H1 (cell line): ENCODE measurements around the gene PROM2. TPM values are rescaled to one million over a fixed set of nuclear protein-coding genes. Genes with fewer than 3 reads are reported as not detected.

Source experiments
- CTCF ChIA-PET: fragments of 300-600 bp; sonication (Branson Sonifier 250); formaldehyde crosslinking; loops from one replicate; lab custom pipeline; 2021; ENCODE audit not compliant: partially characterized antibody; lab: Charles Lee
- POLR2A ChIA-PET: fragments of 300-600 bp; sonication (Branson Sonifier 250); formaldehyde crosslinking; loops from one replicate; lab custom pipeline; 2021; ENCODE audit warnings: inconsistent platforms; ENCODE audit not compliant: partially characterized antibody; lab: Charles Lee
- DNase-seq, 2 experiments: peaks; one replicate each; pipeline versions ENCODE4 v3.0.0 to v3.0.0-alpha.2; 2010 to 2022; ENCODE audit warnings: low spot score in 2 of 2, low read depth in 1 of 2, mixed read lengths in 1 of 2
- FAIRE-seq: peaks from 2 replicates; lab custom pipeline; 2011; peaks lifted over from hg19 to GRCh38; lab: Jason Lieb, UNC
- H2AFZ ChIP-seq: 2 replicates; pipeline ENCODE4 v1.8.1; 2012; ENCODE audit warnings: low read length, inconsistent platforms
- H2AK5ac ChIP-seq: 2 replicates; pipeline ENCODE4 v1.6.1; 2013; ENCODE audit warnings: low read depth, low read length
- H2BK120ac ChIP-seq: replicated peaks from 2 replicates; pipeline ENCODE3; 2013; ENCODE audit warnings: low read depth, low read length, inconsistent platforms
- H2BK12ac ChIP-seq: 2 replicates; pipeline ENCODE4 v1.6.1; 2013; ENCODE audit warnings: low read depth, low read length
- H2BK15ac ChIP-seq: 2 replicates; pipeline ENCODE4 v1.6.1; 2013; ENCODE audit warnings: low read length
- H2BK20ac ChIP-seq: 2 replicates; pipeline ENCODE4 v1.6.1; 2013; ENCODE audit warnings: low read length
- H2BK5ac ChIP-seq: 2 replicates; pipeline ENCODE4 v1.6.1; 2013; ENCODE audit warnings: low read depth, low read length
- H3K14ac ChIP-seq: 2 replicates; pipeline ENCODE4 v1.6.1; 2013; ENCODE audit warnings: inconsistent platforms; ENCODE audit not compliant: insufficient read length
- H3K18ac ChIP-seq: 2 replicates; pipeline ENCODE4 v1.6.1; 2013; ENCODE audit warnings: low read length; ENCODE audit errors: extremely low read depth
- H3K23ac ChIP-seq: 2 replicates; pipeline ENCODE4 v1.6.1; 2013; ENCODE audit warnings: inconsistent platforms; ENCODE audit not compliant: insufficient read length
- H3K23me2 ChIP-seq: 2 replicates; pipeline ENCODE4 v1.6.1; 2013; ENCODE audit warnings: low read depth, low read length
- H3K27ac ChIP-seq: 2 replicates; pipeline ENCODE4 v1.6.1; 2011; ENCODE audit warnings: low read depth, low read length, inconsistent platforms
- H3K27me3 ChIP-seq, 4 experiments: replicated peaks in 1 of 4; 1 replicate in 1 of 4; 2 replicates in 3 of 4; pipeline versions ENCODE4 v1.6.1 to v1.8.1; 2011 to 2013; ENCODE audit warnings: low read length in 3 of 4, mild to moderate bottlenecking in 3 of 4, inconsistent platforms in 2 of 4, mixed read lengths in 2 of 4, moderate library complexity in 1 of 4; ENCODE audit not compliant: control insufficient read depth in 3 of 4, insufficient read depth in 3 of 4; ENCODE audit errors: extremely low read depth in 1 of 4
- H3K36me3 ChIP-seq, 4 experiments: 2 replicates each; pipeline versions ENCODE4 v1.6.1 to v1.8.1; 2011 to 2013; ENCODE audit warnings: mild to moderate bottlenecking in 4 of 4, low read length in 3 of 4, moderate library complexity in 2 of 4, control low read depth in 1 of 4, inconsistent platforms in 1 of 4; ENCODE audit not compliant: insufficient read depth in 4 of 4, control insufficient read depth in 2 of 4
- H3K4ac ChIP-seq: replicated peaks from 2 replicates; pipeline ENCODE3; 2013; ENCODE audit warnings: low read length, low read depth, mixed read lengths, inconsistent platforms; ENCODE audit not compliant: insufficient read length
- H3K4me1 ChIP-seq, 4 experiments: replicated peaks in 1 of 4; 1 replicate in 1 of 4; 2 replicates in 3 of 4; pipeline versions ENCODE4 v1.6.1 to v1.8.1; 2011 to 2013; ENCODE audit warnings: low read length in 3 of 4, inconsistent platforms in 2 of 4, mixed read lengths in 1 of 4; ENCODE audit not compliant: insufficient read depth in 4 of 4, control insufficient read depth in 3 of 4
- H3K4me2 ChIP-seq, 2 experiments: 2 replicates each; pipeline versions ENCODE4 v1.6.1 to v1.8.1; 2011 to 2013; ENCODE audit warnings: low read depth in 2 of 2, low read length in 2 of 2, control low read depth in 1 of 2, inconsistent platforms in 1 of 2, mild to moderate bottlenecking in 1 of 2; ENCODE audit not compliant: insufficient read depth in 1 of 2
- H3K4me3 ChIP-seq, 4 experiments: fragments of 200-600, 300-600 bp in 1 of 4; sonication (generic), shearing (Covaris generic), sonication (Bioruptor Twin) in 1 of 4; 2 replicates each; pipeline versions ENCODE4 v1.5.1 to v1.8.1; 2011 to 2016; ENCODE audit warnings: low read length in 4 of 4, low read depth in 3 of 4, control low read depth in 2 of 4, inconsistent platforms in 2 of 4, mild to moderate bottlenecking in 2 of 4, mixed read lengths in 1 of 4, moderate library complexity in 1 of 4; ENCODE audit not compliant: insufficient read depth in 2 of 4; ENCODE audit errors: extremely low read depth in 1 of 4
- H3K56ac ChIP-seq: replicated peaks from 2 replicates; pipeline ENCODE3; 2013; ENCODE audit warnings: low read depth, mild to moderate bottlenecking, mixed read lengths, low read length, inconsistent platforms; ENCODE audit not compliant: insufficient read length
- H3K79me1 ChIP-seq: 2 replicates; pipeline ENCODE4 v1.6.1; 2013; ENCODE audit warnings: low read depth, low read length, control low read depth
- H3K79me2 ChIP-seq, 2 experiments: 2 replicates each; pipeline versions ENCODE4 v1.6.1 to v1.8.1; 2012 to 2013; ENCODE audit warnings: low read length in 2 of 2, mild to moderate bottlenecking in 2 of 2, inconsistent platforms in 1 of 2; ENCODE audit not compliant: insufficient read depth in 2 of 2, control insufficient read depth in 1 of 2
- H3K9ac ChIP-seq, 4 experiments: replicated peaks in 1 of 4; 1 replicate in 1 of 4; 2 replicates in 3 of 4; pipeline versions ENCODE4 v1.6.1 to v1.8.1; 2011 to 2013; ENCODE audit warnings: low read depth in 3 of 4, low read length in 3 of 4, control low read depth in 2 of 4, mild to moderate bottlenecking in 2 of 4, moderate library complexity in 2 of 4, inconsistent platforms in 1 of 4; ENCODE audit errors: extremely low read depth in 1 of 4
- H3K9me3 ChIP-seq, 2 experiments: 2 replicates each; pipeline versions ENCODE4 v1.6.1 to v1.8.1; 2012 to 2013; ENCODE audit warnings: mild to moderate bottlenecking in 2 of 2, moderate library complexity in 2 of 2, control low read depth in 1 of 2, inconsistent platforms in 1 of 2, low read depth in 1 of 2, low read length in 1 of 2, mixed read lengths in 1 of 2; ENCODE audit not compliant: insufficient read depth in 2 of 2
- H4K20me1 ChIP-seq, 2 experiments: replicated peaks in 1 of 2; 2 replicates each; pipeline versions ENCODE3 to v1.8.1; 2011 to 2013; ENCODE audit warnings: inconsistent platforms in 2 of 2, low read length in 2 of 2, mild to moderate bottlenecking in 1 of 2; ENCODE audit not compliant: insufficient read depth in 2 of 2, control insufficient read depth in 1 of 2
- H4K5ac ChIP-seq: 2 replicates; pipeline ENCODE4 v1.6.1; 2013; ENCODE audit warnings: low read length, low read depth, mixed read lengths, inconsistent platforms; ENCODE audit not compliant: insufficient read length
- H4K8ac ChIP-seq: 2 replicates; pipeline ENCODE4 v1.8.0; 2013; ENCODE audit warnings: mild to moderate bottlenecking, moderate library complexity, low read length, inconsistent platforms; ENCODE audit not compliant: insufficient read depth; ENCODE audit errors: extremely low read depth
- H4K91ac ChIP-seq: replicated peaks from 2 replicates; pipeline ENCODE3; 2013; ENCODE audit warnings: low read length, mixed read lengths, inconsistent platforms; ENCODE audit not compliant: insufficient read length
- BACH1 ChIP-seq: IDR thresholded peaks from 2 replicates; pipeline ENCODE4 v1.6.1; 2012; ENCODE audit warnings: low read length, improper control_type of control experiment
- BRCA1 ChIP-seq: IDR thresholded peaks from 2 replicates; pipeline ENCODE4 v1.6.1; 2012; ENCODE audit warnings: low read depth, low read length, improper control_type of control experiment
- CHD1 ChIP-seq: IDR thresholded peaks from 2 replicates; pipeline ENCODE4 v1.6.1; 2012; ENCODE audit warnings: low read depth, low read length, improper control_type of control experiment
- CTCF ChIP-seq, 3 experiments: IDR thresholded peaks; 1 replicate in 2 of 3; 2 replicates in 1 of 3; pipeline versions ENCODE4 v1.5.1 to v1.6.1; 2011; ENCODE audit warnings: low read length in 3 of 3, mild to moderate bottlenecking in 3 of 3, inconsistent platforms in 2 of 3, low read depth in 1 of 3, moderate library complexity in 1 of 3; ENCODE audit not compliant: insufficient read depth in 1 of 3; ENCODE audit errors: control extremely low read depth in 1 of 3
- EZH2 ChIP-seq: fragments of 200-600 bp; sonication (generic); IDR thresholded peaks from 2 replicates; pipeline ENCODE4 v1.7.1; 2012; ENCODE audit warnings: low read depth, mild to moderate bottlenecking, moderate library complexity, low read length, inconsistent platforms; ENCODE audit not compliant: severe bottlenecking
- GTF2F1 ChIP-seq: IDR thresholded peaks from 2 replicates; pipeline ENCODE4 v1.6.1; 2012; ENCODE audit warnings: low read depth, low read length, improper control_type of control experiment, borderline replicate concordance
- MAX ChIP-seq: IDR thresholded peaks from 2 replicates; pipeline ENCODE4 v1.6.1; 2012; ENCODE audit warnings: inconsistent platforms
- SIN3A ChIP-seq, 2 experiments: IDR thresholded peaks in 1 of 2; conservative IDR thresholded peaks in 1 of 2; 2 replicates each; pipeline ENCODE4 v1.6.1; 2011 to 2012; ENCODE audit warnings: low read length in 2 of 2, improper control_type of control experiment in 1 of 2, low read depth in 1 of 2, mild to moderate bottlenecking in 1 of 2
- SUZ12 ChIP-seq: fragments of 200-600 bp; sonication (generic); IDR thresholded peaks from 2 replicates; pipeline ENCODE4 v1.6.1; 2012; ENCODE audit warnings: mild to moderate bottlenecking, inconsistent platforms, low read length, moderate library complexity, mixed read lengths
- TAF7 ChIP-seq: optimal IDR thresholded peaks from 2 replicates; pipeline ENCODE3; 2011; ENCODE audit warnings: low read depth, mild to moderate bottlenecking, inconsistent platforms, low read length, moderate library complexity, borderline replicate concordance
- TEAD4 ChIP-seq: IDR thresholded peaks from 2 replicates; pipeline ENCODE4 v1.6.1; 2012; ENCODE audit warnings: low read depth, low read length, inconsistent platforms, mixed read lengths
- WGBS, 2 experiments: shearing (Covaris generic) in 1 of 2; methylation state at CpG; one replicate each; pipeline versions ENCODE4 v1.1.6 to v1.1.7; 2013 to 2015; ENCODE audit warnings: low lambda C conversion rate in 2 of 2, mixed read lengths in 2 of 2, inconsistent platforms in 1 of 2, low coverage in 1 of 2, missing lambda C conversion rate in 1 of 2; ENCODE audit not compliant: insufficient replicate concordance in 2 of 2, insufficient coverage in 1 of 2, insufficient read length in 1 of 2; ENCODE audit errors: extremely low coverage in 1 of 2, missing lambda C conversion rate in 1 of 2; 5-methylcytosine and 5-hydroxymethylcytosine counted together
- polyA plus RNA-seq, 7 experiments: library from polyadenylated mRNA; depleted of rRNA in 3 of 7; stranded (reverse) in 5 of 7; unstranded in 2 of 7; fragments of >200 nt in 5 of 7; fragments of 200-250 nt in 2 of 7; gene quantifications; 1 replicate in 5 of 7; 2 replicates in 1 of 7; 4 replicates in 1 of 7; pipeline versions ENCODE4 v1.2.1 to v1.2.3, GENCODE V29; 2011 to 2013; ENCODE audit warnings: missing spikeins in 2 of 7, mixed read lengths in 2 of 7
- total RNA-seq: library from RNA; stranded (reverse); fragmentation: NEBNext Ultra II Directional; extraction: Animal tissue kit (Norgen Biotek cat#: 25700); gene quantifications from 2 replicates; pipeline ENCODE4 v1.2.1, GENCODE V29; 2021

The PROM2 gene
- total and polyA plus RNA-seq, 2 of the 8 experiments (the other 6 are each of a cell fraction or from before 2014, with no cell fraction given), result 1.6 to 3.8 TPM

GRCh38 chr2:95337829-95338228, 63.6 kb downstream of the PROM2 start:
- Histone ChIP-seq H3K27ac (no peak overlapping the region), H3K9me3 (peaks cover 75 to 93% of the 10 kb centered on the region in 2 experiments), H3K23ac (no peak overlapping the region), H4K20me1 (no peaks in the 10 kb centered on the region), H2BK20ac (no peak overlapping the region), H2BK120ac (no peak overlapping the region), H4K8ac (no peak overlapping the region), H3K56ac (no peak overlapping the region), H3K79me1 (no peaks in the 10 kb centered on the region), H2BK15ac (no peak overlapping the region), H2BK12ac (no peak overlapping the region), H3K4me3 (no peak overlapping the region), H2AFZ (no peak overlapping the region), H3K4ac (no peak overlapping the region), H2AK5ac (no peak overlapping the region), H2BK5ac (no peak overlapping the region), H3K23me2 (no peaks in the 10 kb centered on the region), H4K91ac (no peak overlapping the region), H3K79me2 (no peaks in the 10 kb centered on the region), H3K4me1 (no peaks in the 10 kb centered on the region), H3K9ac (no peak overlapping the region), H3K14ac (no peak overlapping the region), H3K36me3 (no peaks in the 10 kb centered on the region; a peak in 1 of 8 replicates), H4K5ac (no peak overlapping the region), H3K18ac (no peak overlapping the region), H3K4me2 (no peak overlapping the region), H3K27me3 (peaks cover 0 to 1% (median under 1%) of the 10 kb centered on the region in 4 experiments; a peak in 1 of 7 replicates)
- no peak for FAIRE-seq
- ChIA-PET POLR2A (no interaction called here), CTCF (no interaction called here)
- 59% methylated on average over 7 of the region's 7 CpGs; no CpG with 5 or more reads in 1 of the 2 experiments for WGBS, 2 experiments
- DNase-seq, result no peak
- TF ChIP-seq CHD1 (no peak), BRCA1 (no peak), MAX (no peak), SIN3A (conservative IDR thresholded peaks at IDR 0.05 in 1 of 2, IDR thresholded peaks at IDR 0.05 in 1 of 2; ENCODE audit: low read depth in 1 of 2, low read length in 2 of 2) (no peak), TEAD4 (no peak), BACH1 (no peak), GTF2F1 (no peak), SUZ12 (no peak), EZH2 (no peak), CTCF (IDR thresholded peaks at IDR 0.05; ENCODE audit: control extremely low read depth in 1 of 3, insufficient read depth in 1 of 3, low read depth in 1 of 3, low read length in 3 of 3) (no peak), TAF7 (no peak)
